ENCODE measurements around the gene HOPX. TPM values are rescaled to one million over a fixed set of nuclear protein-coding genes. Genes with fewer than 3 reads are reported as not detected.

HOPX gene
- total RNA-seq, 1 experiment from 2014 or later, result 1.0 TPM

GRCh38 chr4:56653461-56654237 lies 27.4 kb downstream of the HOPX start:
- Histone ChIP-seq H3K27ac (no peak overlapping the region), H3K4me3 (no peak overlapping the region), H3K9me3 (ENCODE audit: insufficient read depth, low read depth) (no peaks in the 10 kb centered on the region), H2AFZ (no peak overlapping the region), H3K4me2 (0 out of 2 replicates have a peak overlapping the region, but pooled peaks have one; percentile 28), H3K36me3 (ENCODE audit: low read depth) (no peaks in the 10 kb centered on the region), H3K79me2 (ENCODE audit: low read depth) (no peaks in the 10 kb centered on the region), H3K27me3 (ENCODE audit: insufficient read depth, low read depth) (no peaks in the 10 kb centered on the region), H3K9me2 (ENCODE audit: insufficient read depth) (no peaks in the 10 kb centered on the region), H3F3A (ENCODE audit: insufficient read depth, low read depth) (no peaks in the 10 kb centered on the region), H4K20me1 (ENCODE audit: insufficient read depth) (no peaks in the 10 kb centered on the region), H3K4me1 (replicated peaks; ENCODE audit: insufficient read depth) (peaks cover 14% of the 10 kb centered on the region)
- ChIA-PET CTCF (no interaction called here), POLR2A (ENCODE audit: unreplicated experiment) (interaction anchor here (0.6 kb wide), 1 partner anchor 42 kb away, joined by 3 read pairs; no protein-coding TSS in a partner anchor)
- no TSS peak for BruUV-seq (replicated peaks)
- no peak for TF ChIP-seq CTCF (conservative IDR thresholded peaks at IDR 0.05)
- no peak for TF ChIP-seq EZH2 (IDR thresholded peaks at IDR 0.05; ENCODE audit: low read depth)
- intact Hi-C loops (cut with micrococcal nuclease; ENCODE audit: unreplicated experiment), result no loop called here
- no peak for DNase-seq

- no peaks in the 10 kb centered on the region for H3K9me3 ChIP-seq (ENCODE audit: insufficient read depth, low read depth)
- ChIA-PET CTCF (no interaction called here), POLR2A (ENCODE audit: unreplicated experiment) (interaction anchor here (0.6 kb wide), 1 partner anchor 10 kb away, joined by 5 read pairs; no protein-coding TSS in a partner anchor)
These were observed 28.9 kb downstream of the HOPX start for GRCh38 chr4:56652196-56652595.

GRCh38 chr4:56651056-56651350 lies 30.1 kb downstream of the HOPX start:
- no peak for TF ChIP-seq CTCF (conservative IDR thresholded peaks at IDR 0.05)
- intact Hi-C loops (cut with micrococcal nuclease; ENCODE audit: unreplicated experiment), result no loop called here
- no peaks in the 10 kb centered on the region for H3K36me3 ChIP-seq (ENCODE audit: low read depth)

More at GRCh38 chr4:56652196-56652595, 28.9 kb downstream of the HOPX start:
- no peak for DNase-seq
- Histone ChIP-seq H3K4me2 (no peak overlapping the region), H3K27me3 (ENCODE audit: insufficient read depth, low read depth) (no peaks in the 10 kb centered on the region), H3K4me3 (no peak overlapping the region), H3K9me2 (ENCODE audit: insufficient read depth) (no peaks in the 10 kb centered on the region), H3K4me1 (replicated peaks; ENCODE audit: insufficient read depth) (peaks cover 14% of the 10 kb centered on the region), H3F3A (ENCODE audit: insufficient read depth, low read depth) (no peaks in the 10 kb centered on the region; the same call in 1 of the 2 replicates), H3K79me2 (ENCODE audit: low read depth) (no peaks in the 10 kb centered on the region), H4K20me1 (ENCODE audit: insufficient read depth) (no peaks in the 10 kb centered on the region), H3K27ac (no peak overlapping the region), H2AFZ (no peak overlapping the region), H3K36me3 (ENCODE audit: low read depth) (no peaks in the 10 kb centered on the region)
- TF ChIP-seq CTCF (conservative IDR thresholded peaks at IDR 0.05) (no peak), EZH2 (IDR thresholded peaks at IDR 0.05; ENCODE audit: low read depth) (no peak)
- BruUV-seq (replicated peaks), result no TSS peak
- intact Hi-C loops (cut with micrococcal nuclease; ENCODE audit: unreplicated experiment), result no loop called here

More at GRCh38 chr4:56651056-56651350, 30.1 kb downstream of the HOPX start:
- Histone ChIP-seq H3K27me3 (ENCODE audit: insufficient read depth, low read depth) (no peaks in the 10 kb centered on the region), H3F3A (ENCODE audit: insufficient read depth, low read depth) (no peaks in the 10 kb centered on the region; the same call in 1 of the 2 replicates), H3K9me3 (ENCODE audit: insufficient read depth, low read depth) (no peaks in the 10 kb centered on the region), H2AFZ (no peak overlapping the region), H3K79me2 (ENCODE audit: low read depth) (no peaks in the 10 kb centered on the region), H3K9me2 (ENCODE audit: insufficient read depth) (no peaks in the 10 kb centered on the region), H3K27ac (no peak overlapping the region), H3K4me3 (no peak overlapping the region), H3K4me2 (no peak overlapping the region), H3K4me1 (replicated peaks; ENCODE audit: insufficient read depth) (peaks cover 14% of the 10 kb centered on the region), H4K20me1 (ENCODE audit: insufficient read depth) (no peaks in the 10 kb centered on the region)
- no peak for DNase-seq
- no TSS peak for BruUV-seq (replicated peaks)
- ChIA-PET CTCF (interaction anchor here (0.6 kb wide), 1 partner anchor 192 kb away, joined by 4 read pairs; no protein-coding TSS in a partner anchor), POLR2A (ENCODE audit: unreplicated experiment) (no interaction called here)

Data from PC-9 (cell line).